CD4-positive, alpha-beta T cell treated with Interferon alpha-2 for 1 hour (primary cell): ENCODE results near the gene WDFY3.
"Not testable (repeated sequence)": the region's sequence is repeated elsewhere in the genome, so short reads cannot be mapped to it uniquely, and the experiment has no call there.

ENCODE experiments used
- DNase-seq, 2 donors: peaks; one replicate each; pipeline ENCODE4 v3.0.0-alpha.2; 2020 to 2022

WDFY3 gene

GRCh38 chr4:84706286-84706685 lies 260.2 kb downstream of the WDFY3 start:
- DNase-seq: no peak

DNA sequence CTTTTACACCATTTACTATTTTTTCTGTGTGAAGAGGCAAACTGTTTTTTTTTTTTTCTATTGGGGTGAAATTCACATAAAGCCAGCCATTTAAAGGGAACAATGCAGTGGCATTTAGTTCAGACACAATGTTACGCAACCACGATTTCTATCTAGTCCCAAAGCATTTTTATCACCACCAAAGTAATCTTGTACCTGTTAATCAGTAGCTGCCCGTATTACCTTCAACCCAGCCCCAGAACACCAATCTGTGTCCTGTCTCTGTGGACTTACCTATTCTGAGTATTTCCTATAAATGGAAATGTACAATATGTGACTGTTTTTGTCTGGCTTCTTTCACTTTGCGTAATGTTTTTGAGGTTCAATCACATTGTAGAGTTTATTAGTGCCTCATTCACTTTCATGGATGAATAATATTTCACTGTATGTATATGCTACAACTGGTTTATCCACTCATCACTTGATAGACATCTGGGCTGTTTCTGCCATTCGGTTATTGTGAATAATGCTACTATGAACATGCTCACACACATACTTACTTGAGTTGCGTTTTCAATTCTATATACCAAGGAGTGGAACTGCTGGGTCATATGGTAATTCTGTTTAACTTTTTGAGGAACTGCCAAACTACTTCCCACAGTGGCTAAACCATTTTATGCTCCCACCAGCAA lies 267.4 kb downstream of the WDFY3 start:
- no peak for DNase-seq

DNA sequence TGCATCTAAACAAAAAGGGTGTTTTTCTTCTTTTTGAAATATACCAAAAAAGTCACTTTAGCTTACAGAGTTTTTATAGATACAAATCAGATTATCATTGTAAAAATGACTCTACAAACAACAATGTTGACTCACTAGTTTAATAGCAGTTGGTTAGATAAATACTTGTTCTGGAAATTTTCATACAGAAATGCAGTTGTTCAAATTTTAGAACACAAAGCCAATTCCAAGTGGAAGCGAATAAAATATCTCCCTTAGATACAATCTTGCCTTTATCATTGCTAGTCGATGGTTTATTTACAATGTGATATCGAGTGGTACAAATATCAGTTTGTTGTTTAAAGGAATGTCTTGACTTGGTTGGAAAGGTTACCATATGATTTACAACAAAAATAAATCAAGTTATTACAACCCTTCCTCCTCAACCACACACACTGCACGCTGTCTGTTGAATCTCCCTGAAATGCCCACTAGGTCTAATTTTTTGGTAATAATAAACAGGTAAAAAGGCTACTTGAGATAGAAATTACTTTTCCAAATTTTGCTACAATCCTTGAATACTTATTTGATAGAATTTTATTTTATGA lies 268.8 kb downstream of the WDFY3 start:
- DNase-seq: no peak

DNA sequence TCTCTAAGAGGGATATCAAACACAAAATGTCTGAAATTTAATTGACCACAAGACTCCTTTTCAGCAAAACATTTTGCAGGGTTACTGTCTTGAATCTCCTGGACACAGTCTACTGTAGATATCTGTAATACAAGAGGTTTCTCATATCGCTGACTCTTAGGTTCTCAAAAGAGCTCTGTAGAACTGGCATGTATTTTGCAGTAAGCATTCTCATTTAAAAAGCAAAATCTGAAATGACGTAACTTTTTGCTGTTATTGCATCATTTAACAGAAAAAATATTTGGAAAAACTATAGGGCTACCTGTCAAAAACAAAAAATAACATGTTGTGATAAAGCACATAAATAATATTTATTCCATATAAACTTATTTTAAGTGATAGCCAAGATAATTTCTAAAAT lies 269.3 kb downstream of the WDFY3 start:
- DNase-seq: no peak

DNA sequence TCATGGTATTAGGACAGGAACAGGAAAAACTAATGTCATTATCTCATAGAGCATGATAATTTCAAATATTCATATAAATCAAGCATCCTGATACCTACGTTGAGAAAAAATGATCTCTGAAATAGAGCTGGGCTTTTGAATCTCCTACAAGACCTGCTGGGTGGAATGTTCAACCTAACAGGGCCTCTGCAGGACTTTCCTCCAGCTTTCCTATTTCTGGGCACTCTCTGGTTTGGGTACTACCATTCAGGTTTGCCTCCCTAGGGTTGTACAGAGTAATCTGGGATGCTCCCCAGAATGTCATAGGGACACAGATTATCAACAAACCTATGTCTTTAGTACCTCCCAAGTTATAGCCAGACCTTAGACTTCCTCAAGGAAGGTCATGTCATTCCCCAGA lies 274.7 kb downstream of the WDFY3 start:
- no peak for DNase-seq

- DNase-seq: no peak
These were observed 275.3 kb downstream of the WDFY3 start for GRCh38 chr4:84691170-84691691.

DNA sequence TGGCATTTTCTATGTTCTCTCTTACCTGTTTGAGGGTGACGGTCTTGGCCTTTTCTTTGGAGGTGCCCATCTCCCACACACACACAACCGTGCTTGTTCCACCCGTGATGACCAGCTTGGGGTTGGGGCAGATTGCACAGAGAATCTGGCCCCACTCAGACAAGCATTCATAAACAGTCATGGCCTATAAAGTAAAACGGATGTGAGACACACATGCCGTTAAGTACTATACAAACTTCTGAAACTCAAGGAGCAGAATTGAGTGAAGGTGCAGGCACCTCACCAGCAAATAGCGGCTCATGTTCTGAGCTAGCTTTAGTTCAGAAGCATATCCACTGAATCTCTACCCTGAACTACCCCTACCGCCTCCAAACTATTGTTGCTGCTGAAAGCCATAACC lies 276.0 kb downstream of the WDFY3 start:
- no peak for DNase-seq

- no peak for DNase-seq
These were observed 277.3 kb downstream of the WDFY3 start for GRCh38 chr4:84689197-84689596.

DNA sequence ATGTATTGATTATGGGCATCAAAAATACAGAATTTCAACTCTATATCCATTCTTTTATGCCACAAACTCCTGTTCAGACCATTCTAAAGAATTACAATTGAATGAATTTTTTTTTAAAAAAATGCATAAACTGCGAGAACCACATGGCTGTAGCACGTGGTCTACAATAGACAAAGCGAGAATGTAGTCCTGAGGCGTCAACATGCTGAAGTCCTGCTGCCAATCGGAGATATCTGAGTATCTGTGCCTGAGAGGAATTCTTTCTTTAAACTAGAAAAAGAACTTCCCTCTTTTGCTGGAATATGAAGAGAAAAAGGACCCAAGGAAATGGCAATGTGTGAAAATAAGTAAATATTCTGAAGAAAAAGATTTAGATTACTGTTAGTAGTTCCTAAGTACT lies 277.9 kb downstream of the WDFY3 start:
- no peak for DNase-seq

GRCh38 chr4:84685105-84685504 lies 281.4 kb downstream of the WDFY3 start:
- no peak for DNase-seq

DNA sequence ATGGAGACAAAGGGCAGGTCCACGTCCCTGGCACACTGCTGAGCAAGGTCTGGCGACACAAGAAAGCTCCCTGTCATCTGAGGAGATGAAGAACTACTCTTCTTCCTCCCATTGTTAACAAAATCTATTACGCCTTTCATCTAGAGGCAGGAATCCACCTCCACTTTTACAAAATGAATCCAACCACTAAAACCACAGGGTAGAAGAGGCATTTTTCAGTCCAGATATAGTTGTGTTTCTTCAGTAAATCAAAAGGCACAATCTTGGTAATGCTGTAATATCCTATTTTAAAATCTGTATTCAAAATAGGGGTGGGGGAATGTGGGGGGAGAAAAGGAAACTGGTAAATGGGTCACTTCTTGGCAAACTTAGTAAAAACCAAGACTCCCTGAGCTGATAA lies 282.1 kb downstream of the WDFY3 start:
- no peak for DNase-seq

DNA sequence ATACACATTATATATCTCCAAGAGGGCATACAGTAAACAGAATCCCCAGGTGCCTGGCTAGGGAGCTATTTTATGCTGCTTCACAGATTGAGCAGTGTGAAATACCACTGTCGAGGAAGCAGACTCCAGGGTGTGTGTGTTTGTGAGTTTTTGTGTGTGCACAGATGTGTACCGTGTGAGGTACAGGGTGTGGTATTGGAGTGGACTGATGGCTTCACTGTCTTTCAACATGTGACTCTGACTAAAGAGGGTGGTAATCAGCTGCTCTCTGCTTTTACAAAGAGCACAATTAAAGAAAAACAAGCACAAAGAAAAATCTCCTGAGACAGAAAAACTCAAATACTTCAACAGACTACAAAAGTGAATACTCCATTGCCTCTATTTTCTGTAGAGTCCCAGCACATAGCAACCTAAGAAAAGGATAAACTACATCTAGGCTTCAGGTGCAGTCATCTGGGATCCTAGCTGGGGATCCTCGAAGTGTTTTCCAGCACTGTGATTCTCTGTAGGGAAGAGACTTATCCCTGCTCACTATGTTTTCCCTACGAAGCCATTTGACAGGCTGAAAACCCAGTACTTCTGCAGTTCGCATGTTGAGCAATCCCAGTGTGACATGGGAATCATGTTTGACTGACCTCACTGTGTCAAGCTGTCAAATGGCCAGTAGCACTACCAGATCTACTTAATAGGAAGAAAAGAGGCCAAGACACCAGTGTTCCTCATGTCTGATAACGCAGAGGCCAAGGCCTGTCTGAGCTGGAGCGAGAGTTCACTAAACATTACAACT lies 283.2 kb downstream of the WDFY3 start:
- no peak for DNase-seq

DNA sequence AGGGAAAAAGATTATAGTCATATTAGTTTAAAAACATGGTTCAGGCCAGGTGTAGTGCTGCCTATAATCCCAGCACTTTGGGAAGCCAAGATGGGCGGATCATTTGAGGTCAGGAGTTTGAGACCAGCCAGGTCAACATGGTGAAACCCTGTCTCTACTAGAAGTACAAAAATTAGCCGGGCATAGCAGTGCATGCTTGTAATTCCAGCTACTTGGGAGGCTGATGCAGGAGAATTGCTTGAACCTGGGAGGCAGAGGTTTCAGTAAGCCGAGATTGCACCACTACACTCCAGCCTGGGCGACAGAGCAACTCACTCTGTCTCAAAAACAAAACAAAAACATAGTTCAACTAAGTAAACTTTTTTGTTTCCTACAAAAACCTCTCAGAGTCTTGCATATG lies 283.8 kb downstream of the WDFY3 start:
- not testable (repeated sequence) for DNase-seq

- DNase-seq: no peak
These were observed 284.8 kb downstream of the WDFY3 start for GRCh38 chr4:84681486-84682274.

GRCh38 chr4:84680956-84681355 lies 285.5 kb downstream of the WDFY3 start:
- DNase-seq: no peak

- DNase-seq: no peak
These were observed 287.3 kb downstream of the WDFY3 start for GRCh38 chr4:84678976-84679744.

DNA sequence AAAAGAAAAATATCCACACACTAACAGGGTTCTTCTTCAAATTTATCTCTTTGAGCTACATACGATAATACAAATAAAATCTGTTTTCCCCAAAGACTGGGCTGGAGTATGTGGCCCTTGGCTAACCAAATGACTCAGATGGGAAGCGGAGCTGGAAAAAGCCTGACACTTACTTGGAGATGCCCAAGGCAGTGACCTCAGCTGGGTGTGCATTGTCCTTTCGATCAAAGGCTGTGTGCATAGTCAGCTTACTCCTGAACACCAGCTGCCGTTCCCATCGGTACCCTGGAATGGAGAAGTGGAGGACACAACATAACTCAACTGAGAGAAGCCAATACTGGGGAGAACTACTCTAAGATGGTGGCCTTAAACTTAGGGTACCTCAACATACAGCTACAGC lies 288.5 kb downstream of the WDFY3 start:
- DNase-seq: no peak

DNA sequence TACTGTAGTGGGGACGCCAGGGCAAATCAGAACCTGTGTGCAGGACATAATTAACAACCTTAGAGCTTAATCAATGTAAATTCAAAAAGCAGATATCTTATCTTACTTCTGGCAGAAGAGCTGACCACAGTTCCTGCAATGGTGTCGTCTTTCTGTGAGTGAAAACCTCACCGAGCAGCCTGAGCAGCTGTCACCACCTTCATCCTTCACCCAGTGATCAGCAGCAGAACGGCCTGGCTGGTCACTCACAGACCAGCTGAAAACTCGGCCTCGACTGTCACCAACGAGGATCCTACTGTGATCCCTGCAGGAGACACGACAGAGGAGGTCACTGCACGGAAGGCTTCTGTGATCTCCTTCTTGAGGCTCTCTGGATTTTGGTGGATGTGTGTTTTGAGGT lies 289.4 kb downstream of the WDFY3 start:
- DNase-seq: no peak

- no peak for DNase-seq
These were observed 292.8 kb downstream of the WDFY3 start for GRCh38 chr4:84673475-84674240.

DNA sequence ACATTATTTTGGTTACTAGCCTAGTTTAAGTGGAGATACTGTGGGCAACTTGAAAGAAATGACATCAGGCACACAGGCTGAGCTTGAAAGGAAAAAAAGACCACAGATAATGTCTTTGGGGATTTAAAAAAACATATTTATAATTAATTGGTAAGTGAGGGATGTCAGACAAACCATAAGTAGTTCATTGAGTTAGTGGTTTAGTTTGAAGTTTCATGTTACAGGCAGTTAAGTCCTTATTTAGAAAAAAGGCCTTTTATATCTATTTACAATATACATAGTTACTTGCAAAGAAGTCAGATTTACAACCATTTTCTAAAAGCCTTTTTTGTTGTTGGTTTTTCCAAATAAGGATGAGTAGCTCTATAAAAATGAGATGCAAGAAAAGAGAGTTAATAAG lies 294.3 kb downstream of the WDFY3 start:
- no peak for DNase-seq

GRCh38 chr4:84669201-84669600 lies 297.3 kb downstream of the WDFY3 start:
- no peak for DNase-seq

- DNase-seq: no peak
These were observed 300.1 kb downstream of the WDFY3 start for GRCh38 chr4:84666439-84666838.
